HG03571 (cell line): Measurements from ENCODE around the gene GIT1.

Experiments
- ATAC-seq: cut with Tn5 transposase; IDR thresholded peaks from one replicate; pipeline ENCODE4 v1.9.1; 2021; ENCODE audit not compliant: unreplicated experiment

Gene GIT1, protein sequence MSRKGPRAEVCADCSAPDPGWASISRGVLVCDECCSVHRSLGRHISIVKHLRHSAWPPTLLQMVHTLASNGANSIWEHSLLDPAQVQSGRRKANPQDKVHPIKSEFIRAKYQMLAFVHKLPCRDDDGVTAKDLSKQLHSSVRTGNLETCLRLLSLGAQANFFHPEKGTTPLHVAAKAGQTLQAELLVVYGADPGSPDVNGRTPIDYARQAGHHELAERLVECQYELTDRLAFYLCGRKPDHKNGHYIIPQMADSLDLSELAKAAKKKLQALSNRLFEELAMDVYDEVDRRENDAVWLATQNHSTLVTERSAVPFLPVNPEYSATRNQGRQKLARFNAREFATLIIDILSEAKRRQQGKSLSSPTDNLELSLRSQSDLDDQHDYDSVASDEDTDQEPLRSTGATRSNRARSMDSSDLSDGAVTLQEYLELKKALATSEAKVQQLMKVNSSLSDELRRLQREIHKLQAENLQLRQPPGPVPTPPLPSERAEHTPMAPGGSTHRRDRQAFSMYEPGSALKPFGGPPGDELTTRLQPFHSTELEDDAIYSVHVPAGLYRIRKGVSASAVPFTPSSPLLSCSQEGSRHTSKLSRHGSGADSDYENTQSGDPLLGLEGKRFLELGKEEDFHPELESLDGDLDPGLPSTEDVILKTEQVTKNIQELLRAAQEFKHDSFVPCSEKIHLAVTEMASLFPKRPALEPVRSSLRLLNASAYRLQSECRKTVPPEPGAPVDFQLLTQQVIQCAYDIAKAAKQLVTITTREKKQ

DNA sequence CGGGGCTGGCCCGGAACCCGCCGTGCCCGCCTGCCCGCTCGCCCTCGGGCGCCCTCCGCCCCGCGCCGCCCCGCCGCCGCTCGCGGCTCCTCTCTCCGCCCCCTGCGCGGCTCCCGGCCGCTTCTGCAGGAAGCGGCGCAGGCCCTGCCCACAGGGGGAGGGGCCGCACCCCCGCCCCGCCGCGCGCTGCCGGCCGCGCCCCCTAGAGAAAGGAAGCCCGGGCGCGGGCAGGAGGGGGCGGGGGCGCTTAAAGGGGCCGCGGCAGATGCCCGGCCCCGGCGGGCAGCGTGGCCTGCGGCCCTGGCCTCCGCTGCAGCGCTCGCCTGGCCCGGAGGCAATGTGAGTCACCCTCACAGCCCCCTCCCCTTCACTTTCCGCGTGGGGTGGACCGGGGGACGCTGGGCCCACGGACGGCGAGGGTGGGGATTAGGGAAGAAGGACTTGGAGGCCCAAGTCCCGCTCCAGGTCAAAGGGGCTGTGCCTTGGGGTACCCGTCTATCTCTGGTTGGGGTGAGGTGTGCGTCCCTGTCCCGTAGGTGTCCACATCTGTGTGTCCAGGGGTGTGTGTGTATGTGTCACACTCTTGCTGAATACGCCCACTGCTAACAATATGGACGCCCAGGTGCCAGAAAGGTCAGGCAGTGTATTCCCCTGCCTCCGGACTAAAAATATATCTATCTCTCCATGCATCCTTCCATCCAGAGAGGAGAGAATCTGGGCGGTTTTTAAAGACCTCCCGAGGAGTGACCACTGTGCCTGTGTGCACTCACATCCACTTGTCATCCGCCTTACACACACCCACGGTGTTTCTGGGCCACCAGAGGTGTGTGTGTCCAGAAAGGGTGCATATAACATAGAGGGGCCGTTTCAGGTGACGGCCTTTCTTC is at the start of gene GIT1:
GIT1 (minus strand) TSS at position 125 of the 887 bp plus-strand sequence. CDS start 270 bp downstream, outside the sequence.
- ATAC-seq, result peak; percentile 38

DNA sequence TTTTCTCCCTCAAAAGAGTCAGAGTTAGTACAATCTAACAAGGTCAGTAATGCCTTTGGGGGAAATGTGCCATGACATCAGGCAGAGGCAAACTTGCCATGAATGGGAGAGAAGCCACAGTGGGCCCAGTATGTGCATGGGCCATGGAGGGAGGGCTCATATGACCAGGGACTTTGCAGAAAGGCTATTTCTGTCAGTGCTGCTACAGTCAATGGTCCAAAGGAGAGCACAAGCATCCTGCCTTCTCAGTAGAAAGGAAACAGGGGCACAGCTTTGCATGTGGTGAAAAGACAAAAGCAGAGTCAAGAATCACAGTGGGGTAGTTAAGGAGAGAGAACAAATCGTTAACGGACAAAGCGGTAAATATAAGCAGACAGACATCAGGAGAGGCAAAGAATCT is 44.4 kb upstream of the GIT1 start:
- ATAC-seq, result no peak

DNA sequence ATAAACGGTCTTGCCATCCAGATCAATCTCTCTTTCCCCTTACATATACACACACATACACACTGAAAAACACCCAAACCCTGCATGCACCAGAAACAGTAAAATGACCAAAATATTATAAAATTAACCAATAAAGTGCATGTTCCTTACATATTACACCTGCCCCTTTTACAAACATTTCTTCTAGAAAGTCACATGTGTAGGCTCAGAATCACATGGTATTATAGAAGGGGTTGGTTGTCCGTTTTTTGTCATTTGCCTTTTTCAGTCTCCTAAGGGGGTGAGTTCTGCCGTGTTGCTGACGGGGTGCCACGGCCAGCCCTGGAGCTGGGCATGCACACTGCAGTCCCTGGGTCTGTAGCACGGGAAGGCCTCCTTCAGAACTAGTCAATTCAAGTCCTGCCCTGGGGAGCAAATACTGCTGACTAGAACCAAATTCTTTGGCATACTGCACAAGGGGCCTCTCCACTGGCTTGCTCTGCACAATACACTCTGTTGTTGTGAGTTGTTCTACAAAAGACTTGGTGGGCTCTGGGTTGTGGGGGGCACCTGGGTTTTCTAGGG is 41.3 kb upstream of the GIT1 start:
- ATAC-seq, result no peak

DNA sequence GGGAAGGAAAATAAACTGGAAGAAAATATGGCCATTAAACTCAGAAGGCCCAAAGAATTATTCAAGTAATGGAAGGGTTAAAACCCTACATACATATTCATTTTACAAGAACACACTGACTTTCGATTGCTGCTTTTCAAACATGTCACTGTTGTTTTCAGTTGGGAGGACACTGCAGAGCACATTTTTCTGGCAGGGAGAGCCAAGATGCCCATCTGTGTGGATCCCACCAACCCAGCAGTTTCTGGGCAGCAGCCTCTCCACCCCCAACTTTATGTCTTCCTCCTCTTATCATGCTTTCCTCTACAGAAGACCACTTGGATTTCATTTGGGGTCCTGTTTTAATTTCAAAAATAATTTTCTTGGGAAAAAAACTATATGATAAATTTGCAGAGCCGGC is 40.4 kb upstream of the GIT1 start:
- no peak for ATAC-seq

DNA sequence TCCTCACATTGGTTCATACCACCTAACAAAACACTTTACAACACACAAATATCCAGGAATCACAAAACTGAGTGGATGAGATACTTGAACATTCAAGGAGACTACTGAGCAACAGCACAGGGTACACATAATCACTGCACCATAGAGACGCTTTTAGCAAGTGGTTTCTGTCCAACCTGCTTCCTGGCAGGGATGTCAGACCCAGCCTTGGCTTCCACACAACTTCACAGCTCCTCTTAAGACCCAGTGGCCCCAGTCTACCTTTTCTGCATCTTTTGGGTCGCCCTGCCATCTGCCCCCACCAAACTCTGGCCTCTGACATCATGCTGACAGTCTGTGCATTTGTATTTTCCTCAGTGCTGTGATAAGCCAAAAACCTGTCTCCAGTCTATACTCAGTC is 39.2 kb upstream of the GIT1 start:
- ATAC-seq, result no peak

DNA sequence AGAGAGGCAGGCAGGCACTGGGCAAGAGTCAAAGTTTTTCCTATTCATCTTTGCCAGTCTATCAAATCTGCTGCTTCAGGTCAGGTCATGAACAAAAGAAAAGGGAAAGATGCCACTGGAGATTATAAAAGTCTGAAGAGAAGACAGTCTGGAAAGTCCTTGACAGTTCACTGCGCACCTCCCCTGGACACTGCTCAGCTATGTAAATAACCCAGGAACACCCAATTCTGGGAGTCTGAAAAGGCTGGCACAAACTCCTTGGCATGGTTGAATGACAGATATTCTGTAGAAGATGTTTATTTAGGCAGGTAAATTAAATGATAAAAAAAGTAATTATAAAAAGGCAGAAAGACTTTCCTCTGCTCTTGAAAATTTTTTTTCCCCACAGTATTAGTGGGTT is 38.5 kb upstream of the GIT1 start:
- no peak for ATAC-seq

DNA sequence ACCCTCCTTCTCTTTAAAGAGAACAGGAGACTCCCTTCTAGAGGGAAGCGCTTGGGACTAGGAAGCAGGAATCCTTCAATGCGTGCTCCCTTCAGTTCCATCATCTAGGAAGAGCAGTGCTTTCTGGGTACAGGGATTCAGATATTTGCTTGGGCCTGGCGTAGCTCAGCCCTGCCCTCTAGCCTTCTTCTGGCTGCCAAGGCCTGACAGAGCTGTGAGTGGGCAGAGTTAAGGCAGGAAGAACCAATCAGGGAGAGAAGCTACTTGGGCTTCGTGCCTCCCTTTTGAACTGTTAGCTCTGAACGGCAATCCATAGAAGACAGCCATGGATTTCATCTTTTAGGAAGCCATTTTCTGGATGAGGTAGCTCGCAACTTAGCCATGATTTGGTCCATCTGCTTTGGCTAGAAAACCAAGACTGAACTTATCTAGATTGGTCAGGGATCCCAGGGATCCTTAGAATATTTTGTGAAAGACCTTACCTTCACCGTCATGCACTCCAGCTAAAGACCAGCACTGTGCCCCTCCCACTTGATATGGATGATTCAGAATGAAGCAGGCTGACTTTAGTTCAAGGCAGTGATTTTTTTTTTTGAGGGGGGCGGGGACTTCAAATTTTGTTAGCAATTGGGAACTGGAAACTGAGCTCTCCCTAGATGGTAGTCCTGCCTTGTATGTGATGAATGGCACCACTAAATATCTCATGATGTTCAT is 35.7 kb upstream of the GIT1 start:
- no peak for ATAC-seq

DNA sequence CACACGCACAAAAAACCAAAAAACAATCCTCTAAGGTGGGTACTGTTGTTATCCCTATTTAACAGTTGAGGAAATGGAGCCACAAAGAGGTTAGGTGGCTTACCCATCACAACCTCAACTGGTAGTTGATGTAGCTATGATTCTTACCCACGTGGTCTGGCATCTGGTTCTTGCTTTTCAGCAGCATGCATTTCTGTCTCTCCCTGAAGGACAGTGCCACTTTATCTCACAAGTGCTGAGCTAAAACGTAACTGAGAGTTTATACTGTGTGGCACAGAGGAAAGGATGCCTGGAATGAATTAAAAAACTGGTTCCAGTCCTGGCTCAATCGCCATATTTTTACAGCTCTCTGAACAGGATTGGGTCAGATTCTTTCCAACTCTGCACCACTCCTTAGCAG is 35.1 kb upstream of the GIT1 start:
- no peak for ATAC-seq

DNA sequence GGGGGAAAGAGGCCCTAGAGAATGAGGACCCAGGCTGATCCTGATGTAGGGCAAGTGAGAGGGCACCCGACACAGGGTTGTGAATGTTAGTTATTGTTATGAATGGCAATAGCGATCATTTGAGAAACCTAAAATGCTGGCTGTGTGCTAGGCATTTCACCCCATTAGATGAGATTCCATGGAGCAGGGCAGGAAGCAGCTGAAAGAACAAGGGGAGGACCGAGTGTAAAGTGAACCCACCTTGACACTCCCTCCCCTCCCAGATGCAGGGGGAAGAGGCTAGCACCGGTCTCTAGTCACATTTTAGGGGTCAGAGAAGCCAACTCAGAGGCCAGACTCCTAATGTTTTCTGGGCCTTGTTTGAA is 33.8 kb upstream of the GIT1 start:
- no peak for ATAC-seq

DNA sequence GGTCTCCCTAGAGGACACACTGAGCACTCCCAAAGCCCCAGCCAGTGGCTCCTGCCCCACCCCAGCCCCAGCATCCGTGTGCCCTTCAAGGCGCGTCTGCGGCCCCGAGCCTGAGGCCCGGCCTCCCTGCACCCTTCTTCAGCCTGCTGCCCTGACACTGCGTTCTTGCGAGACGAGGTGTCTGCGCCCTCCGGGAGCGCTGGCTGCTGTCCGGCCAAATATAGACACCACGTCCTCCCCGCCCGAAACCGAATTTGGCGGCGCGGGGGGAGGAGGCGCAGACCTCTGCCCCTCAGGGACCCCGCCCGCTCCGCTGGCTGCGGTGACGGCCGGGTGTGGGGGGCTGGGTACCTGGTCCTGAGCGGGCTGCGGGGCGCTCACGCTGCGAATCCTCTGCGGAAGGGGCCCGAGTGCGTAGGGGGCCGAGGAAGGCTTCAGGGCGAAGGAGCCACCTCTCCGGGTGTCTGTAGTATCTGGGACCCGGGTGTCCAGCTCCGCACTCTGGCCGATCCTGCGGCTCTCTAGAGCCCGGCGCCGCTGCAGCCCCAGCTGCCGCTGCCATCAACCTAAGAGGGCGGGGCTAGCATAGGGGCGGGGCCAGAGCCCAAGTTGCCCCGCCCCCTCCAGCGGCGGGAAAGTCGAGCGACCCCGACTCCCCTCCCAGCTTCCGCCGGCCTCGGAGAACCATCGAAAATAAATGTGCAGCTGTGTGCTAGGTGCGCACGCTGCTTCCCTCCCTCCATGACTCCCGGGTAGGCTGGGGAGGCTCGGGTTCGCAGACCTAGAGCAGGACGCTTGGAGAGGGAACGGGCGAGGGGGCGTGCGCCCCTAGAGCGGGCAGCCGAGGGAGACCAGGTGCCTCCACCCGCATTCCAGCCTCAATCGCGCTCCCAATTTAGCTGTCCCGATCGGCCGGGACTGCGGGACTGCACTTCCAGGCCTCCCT is 33.2 kb upstream of the GIT1 start, which contains the start of gene CORO6:
CORO6 (minus strand) TSS at position 576 of the 946 bp plus-strand sequence. CDS start 1,491 bp downstream, outside the sequence.
- ATAC-seq, result peak; percentile 53

DNA sequence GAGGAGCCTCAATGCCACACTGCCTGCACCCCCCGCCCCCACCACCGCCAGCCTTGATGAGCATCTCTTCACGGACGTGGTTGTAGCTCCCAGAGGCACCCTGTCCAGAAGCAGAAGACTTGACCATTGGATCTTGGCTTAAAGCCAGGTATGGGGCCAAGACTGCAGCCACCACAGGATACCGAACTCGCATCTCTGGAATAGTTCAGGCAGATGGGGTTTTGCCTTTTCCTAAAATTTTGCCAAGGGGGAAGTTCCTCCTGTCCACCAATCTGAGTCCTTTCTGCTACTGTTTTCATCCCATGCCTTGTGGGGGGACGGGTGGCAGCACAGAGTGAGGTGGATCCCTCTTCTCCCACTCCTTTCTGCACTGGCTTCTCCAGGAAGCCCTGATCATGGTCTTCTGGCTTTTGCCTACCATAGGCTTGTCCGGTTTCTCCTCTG is 32.3 kb upstream of the GIT1 start:
- ATAC-seq, result no peak

DNA sequence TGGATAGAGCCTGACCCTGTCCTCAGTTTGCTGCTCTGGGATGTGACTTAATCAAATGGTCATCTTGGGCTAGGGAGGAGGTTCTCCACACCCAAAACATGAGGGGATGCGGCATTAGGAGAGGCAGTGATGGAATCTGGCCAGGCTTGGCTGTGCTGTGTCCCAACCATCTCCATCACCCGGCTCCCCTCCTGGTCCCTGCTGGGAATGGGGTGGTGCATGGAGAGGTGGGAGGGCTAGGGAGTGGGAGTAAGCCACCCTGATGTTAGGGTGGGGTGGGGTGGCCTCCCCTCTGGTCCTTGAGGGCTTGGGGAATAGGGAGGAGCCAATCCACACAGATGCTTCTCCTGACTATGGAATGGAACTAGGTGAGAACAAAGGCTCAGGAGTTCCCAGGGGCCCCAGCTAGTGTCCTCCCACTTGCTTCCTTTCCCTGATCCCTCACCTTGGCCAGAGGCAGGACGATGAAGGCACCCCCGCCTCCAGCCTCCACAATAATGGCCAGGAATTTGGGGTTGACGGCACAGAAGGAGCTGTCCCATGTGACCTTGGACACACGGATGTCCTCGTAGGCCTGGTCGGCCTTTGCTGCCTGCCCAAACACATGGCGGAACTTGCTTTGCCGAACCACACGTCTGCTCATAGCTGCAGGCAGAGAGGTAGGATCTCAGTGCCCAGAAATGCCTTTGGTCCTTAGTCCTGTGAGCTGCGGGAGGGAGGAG is 31.5 kb upstream of the GIT1 start:
- ATAC-seq, result no peak

DNA sequence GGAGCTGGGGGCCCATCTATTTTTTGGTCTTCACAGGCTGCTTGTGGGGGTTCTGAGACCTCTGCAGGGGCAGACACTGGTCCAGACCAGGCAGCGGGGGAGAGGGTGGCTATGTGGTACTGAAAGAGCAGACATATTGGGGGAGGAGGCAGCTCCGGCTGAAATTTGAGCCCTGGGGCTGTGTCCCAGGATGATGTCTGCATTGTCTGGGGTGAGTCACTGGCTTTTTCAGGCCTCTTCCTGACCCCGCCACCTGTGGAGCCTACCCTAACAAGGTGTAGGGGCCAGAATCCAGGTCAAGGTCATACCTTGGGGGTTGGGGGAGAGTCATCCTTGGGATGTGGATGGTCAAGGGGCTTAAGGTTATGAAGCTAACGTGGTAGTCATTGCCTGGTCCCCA is 30.8 kb upstream of the GIT1 start:
- ATAC-seq, result no peak

DNA sequence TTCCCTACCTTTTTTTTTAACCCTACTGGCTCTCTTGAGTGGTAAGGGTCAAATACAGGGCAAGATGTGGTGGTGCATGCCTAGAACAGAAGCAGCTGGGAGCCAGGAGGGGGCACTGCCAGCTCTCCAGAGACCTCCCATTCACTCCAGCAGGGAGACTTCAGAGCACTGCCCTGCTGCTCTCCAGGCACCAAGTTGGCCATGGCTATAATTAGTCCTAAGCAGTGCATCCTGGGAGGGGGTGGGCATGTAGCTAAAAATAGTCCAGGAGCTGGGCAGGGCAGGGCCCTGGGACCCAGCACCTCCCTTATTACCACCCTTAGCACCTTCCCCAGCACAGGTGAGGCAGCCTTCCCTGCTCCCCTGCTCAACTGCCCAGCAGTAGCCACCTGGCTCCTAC is 29.8 kb upstream of the GIT1 start:
- no peak for ATAC-seq

DNA sequence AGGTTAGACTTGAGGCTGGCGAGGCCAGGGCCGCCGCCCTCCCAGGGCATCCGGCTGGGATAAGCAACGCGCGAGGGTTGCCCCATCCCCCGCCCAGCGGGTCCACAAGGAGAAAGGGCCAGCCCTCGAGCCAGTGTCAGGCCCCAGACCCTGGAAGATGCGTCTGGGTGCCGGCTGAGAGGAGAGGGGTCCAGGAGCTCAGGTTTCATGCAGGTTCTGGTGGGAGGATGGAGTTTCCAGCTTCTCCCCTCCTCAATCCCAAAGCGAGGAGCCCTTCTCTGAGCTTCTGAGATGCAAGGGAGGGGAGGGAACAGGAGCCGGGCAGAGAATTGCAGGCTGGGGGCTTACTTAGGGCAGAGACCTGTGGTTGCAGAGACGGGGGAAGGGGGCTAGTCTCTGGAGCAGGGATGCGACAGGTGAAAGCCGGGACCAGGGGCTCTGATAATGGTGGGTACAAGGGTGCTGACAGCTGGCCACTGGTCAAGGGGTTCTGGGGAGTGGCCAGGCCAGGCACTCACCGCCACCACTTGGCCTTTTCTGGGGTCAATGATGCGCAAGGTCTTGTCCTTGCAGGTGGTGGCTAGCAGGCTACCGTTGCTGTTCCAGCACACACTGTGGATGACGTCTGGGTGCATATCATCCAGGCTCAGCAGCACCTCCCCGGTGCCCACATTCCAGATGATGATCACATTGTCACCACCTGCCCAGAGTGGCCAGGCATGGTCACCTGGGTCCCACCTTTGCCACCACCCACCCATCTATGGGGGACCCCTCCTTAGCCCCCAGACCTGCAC is 29.0 kb upstream of the GIT1 start:
- no peak for ATAC-seq

DNA sequence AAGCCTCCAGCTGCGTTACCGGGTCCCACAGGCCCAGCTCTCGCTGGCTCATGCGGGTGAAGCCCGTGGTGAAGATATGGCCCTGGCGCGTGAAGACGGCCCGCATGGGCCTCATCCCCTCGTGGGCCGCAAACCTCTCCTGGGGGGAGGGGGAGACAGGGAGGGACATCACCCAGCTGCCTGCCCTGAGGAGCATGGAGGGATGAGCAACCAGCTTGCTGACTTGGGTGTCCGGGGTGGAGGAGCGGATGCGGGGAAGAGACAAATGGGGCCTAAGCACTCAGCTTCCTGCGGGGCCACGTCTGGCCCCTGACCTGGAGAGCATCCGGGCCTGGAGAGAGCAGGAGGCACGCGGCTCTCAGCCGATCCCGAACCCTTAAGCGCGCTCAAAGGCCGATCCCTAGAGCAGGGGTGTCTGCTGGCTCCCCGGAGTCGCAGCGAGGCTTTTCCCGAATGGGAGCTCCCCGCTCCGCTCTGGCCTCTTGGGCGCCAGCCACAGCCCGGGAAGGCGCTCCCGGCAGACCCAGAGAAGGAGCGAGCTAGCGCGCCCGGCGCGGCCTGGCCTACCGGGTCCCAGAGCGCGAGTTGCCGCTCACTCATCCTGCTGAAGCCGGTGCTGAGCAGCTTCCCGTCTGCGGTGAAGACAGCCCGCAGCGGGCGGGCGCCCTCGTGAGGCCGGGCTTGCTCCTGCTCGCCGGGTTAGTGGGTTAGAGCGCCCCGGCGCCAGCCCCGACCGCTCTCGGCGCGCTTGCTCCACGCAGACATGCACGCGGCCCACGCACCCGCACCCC is 28.2 kb upstream of the GIT1 start:
- no peak for ATAC-seq

DNA sequence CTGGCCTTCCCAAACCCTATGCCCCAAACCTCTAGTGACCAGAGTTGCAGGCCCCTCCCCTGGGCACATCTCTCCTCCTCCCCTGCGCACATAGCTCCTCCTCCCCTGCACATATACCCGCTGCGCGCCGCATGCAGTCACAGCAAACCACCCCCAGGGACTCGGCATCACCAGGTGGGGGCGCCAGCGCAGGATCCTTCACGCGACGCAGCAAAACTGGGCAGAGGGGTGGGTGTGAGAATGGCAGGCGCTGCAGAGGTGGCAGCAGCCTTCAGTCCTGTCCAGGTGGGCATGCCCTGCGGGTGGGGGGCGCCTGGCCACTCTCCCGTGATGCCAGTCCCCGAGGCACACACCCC is 27.7 kb upstream of the GIT1 start:
- no peak for ATAC-seq
